ENCODE results near the gene TUSC2.

TUSC2 gene

GRCh38 chr3:50372349-50372748 lies 44.3 kb upstream of the TUSC2 start (continued):
- TF ChIP-seq ZSCAN4 (tag by site-specific recombination; IDR thresholded peaks at IDR 0.05) (no peak), ZFHX2 (tag by site-specific recombination; conservative IDR thresholded peaks at IDR 0.05) (peak; percentile 86), ZBTB1 (tag by site-specific recombination; IDR thresholded peaks at IDR 0.05) (no peak), ZNF133 (tag by site-specific recombination; IDR thresholded peaks at IDR 0.05) (no peak), ZNF513 (tag by site-specific recombination; IDR thresholded peaks at IDR 0.05) (no peak), ZNF521 (tag by site-specific recombination; IDR thresholded peaks at IDR 0.05) (no peak), EGR2 (tag by site-specific recombination; IDR thresholded peaks at IDR 0.05; ENCODE audit: low read depth) (peak; percentile 77), ZNF658 (tag by site-specific recombination; IDR thresholded peaks at IDR 0.05) (no peak), ZIC2 (tag by site-specific recombination; IDR thresholded peaks at IDR 0.05) (peak; percentile 69), GLIS2 (tag by site-specific recombination; IDR thresholded peaks at IDR 0.05) (0 out of 2 replicates have a peak, but pooled peaks have one; percentile 24), ZNF37A (tag by site-specific recombination; IDR thresholded peaks at IDR 0.05) (no peak)
- TF ChIP-seq, protein P1, sequence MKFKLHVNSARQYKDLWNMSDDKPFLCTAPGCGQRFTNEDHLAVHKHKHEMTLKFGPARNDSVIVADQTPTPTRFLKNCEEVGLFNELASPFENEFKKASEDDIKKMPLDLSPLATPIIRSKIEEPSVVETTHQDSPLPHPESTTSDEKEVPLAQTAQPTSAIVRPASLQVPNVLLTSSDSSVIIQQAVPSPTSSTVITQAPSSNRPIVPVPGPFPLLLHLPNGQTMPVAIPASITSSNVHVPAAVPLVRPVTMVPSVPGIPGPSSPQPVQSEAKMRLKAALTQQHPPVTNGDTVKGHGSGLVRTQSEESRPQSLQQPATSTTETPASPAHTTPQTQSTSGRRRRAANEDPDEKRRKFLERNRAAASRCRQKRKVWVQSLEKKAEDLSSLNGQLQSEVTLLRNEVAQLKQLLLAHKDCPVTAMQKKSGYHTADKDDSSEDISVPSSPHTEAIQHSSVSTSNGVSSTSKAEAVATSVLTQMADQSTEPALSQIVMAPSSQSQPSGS (tag by site-specific recombination; IDR thresholded peaks at IDR 0.05; ENCODE audit: low read depth), result no peak

DNA sequence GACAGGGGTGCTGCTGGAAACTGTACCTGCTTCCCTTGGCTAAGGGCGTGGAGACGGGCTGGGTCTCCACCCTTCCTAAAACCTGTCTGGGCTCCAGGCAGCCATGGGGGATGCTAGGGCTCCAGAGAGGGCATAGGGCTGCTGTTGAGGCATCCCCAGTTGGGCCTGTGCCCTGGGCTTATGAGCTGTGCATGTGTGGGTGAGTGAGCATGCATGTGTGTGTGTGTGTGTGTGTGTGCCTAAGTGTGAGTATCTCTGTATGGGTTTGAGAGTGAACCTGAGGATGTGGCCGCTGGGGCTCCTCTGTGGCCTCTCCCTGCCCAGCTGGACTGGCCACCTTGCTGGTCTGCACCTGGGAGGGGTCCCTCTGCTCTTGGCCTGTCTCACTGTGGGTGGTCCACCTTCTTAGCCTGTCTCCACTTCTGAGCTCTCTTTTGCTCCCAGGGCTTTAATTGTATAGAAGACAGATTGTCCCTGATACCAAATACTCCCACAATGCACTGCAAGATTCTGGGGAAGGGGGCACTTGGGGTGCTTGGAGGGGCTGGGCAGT lies 43.2 kb upstream of the TUSC2 start:
- no peaks in the 10 kb centered on the region for H3K36me3 ChIP-seq (ENCODE audit: control insufficient read depth in 2 of 2, insufficient read depth in 1 of 2, low read length in 2 of 2)
- no peaks in the 10 kb centered on the region for H3K4me1 ChIP-seq (ENCODE audit: control insufficient read depth, insufficient read depth, low read length)
- peak; percentile 74 for TF ChIP-seq EGR2 (tag by site-specific recombination; IDR thresholded peaks at IDR 0.05; ENCODE audit: low read depth)
- TF ChIP-seq ZNF362 (tag by site-specific recombination; IDR thresholded peaks at IDR 0.05), result no peak
- peak; percentile 95 for TF ChIP-seq ZFHX2 (tag by site-specific recombination; conservative IDR thresholded peaks at IDR 0.05)
- no peak for TF ChIP-seq TCF7L2 (IDR thresholded peaks at IDR 0.05; ENCODE audit: borderline replicate concordance, low read depth, low read length)
- peak; percentile 55; the same call in 1 of the 2 replicates for TF ChIP-seq ZIC2 (tag by site-specific recombination; IDR thresholded peaks at IDR 0.05)
- TF ChIP-seq ZSCAN4 (tag by site-specific recombination; IDR thresholded peaks at IDR 0.05), result peak; percentile 43
- TF ChIP-seq, protein P2, sequence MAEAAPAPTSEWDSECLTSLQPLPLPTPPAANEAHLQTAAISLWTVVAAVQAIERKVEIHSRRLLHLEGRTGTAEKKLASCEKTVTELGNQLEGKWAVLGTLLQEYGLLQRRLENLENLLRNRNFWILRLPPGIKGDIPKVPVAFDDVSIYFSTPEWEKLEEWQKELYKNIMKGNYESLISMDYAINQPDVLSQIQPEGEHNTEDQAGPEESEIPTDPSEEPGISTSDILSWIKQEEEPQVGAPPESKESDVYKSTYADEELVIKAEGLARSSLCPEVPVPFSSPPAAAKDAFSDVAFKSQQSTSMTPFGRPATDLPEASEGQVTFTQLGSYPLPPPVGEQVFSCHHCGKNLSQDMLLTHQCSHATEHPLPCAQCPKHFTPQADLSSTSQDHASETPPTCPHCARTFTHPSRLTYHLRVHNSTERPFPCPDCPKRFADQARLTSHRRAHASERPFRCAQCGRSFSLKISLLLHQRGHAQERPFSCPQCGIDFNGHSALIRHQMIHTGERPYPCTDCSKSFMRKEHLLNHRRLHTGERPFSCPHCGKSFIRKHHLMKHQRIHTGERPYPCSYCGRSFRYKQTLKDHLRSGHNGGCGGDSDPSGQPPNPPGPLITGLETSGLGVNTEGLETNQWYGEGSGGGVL (tag by site-specific recombination; IDR thresholded peaks at IDR 0.05), result 0 out of 2 replicates have a peak, but pooled peaks have one; percentile 22
- CTCF ChIA-PET, result interaction anchor here (0.6 to 1.0 kb wide), 5 partner anchors 23 to 1402 kb away, joined by 3 read pairs; no protein-coding TSS in a partner anchor
- POLR2A ChIA-PET, result interaction anchor here (1.0 kb wide), 1 partner anchor 171 kb away, joined by 3 read pairs; no protein-coding TSS in a partner anchor
- no peak overlapping the region for H3K4me3 ChIP-seq (ENCODE audit: low read depth, low read length)
- no peaks in the 10 kb centered on the region for H3K9me3 ChIP-seq (ENCODE audit: control insufficient read depth, insufficient read depth, low read depth, low read length)
- no peak overlapping the region; the same call in 1 of the 2 replicates for H3K27ac ChIP-seq (ENCODE audit: extremely low read depth, low read depth, low read length)
